H9 (cell line): ENCODE measurements around the gene CSMD2. TPM values are rescaled to one million over a fixed set of nuclear protein-coding genes. Genes with fewer than 3 reads are reported as not detected.

Experiments used
- DNase-seq: peaks from one replicate; pipeline ENCODE4 v3.0.0-alpha.2; 2017
- H2AFZ ChIP-seq: one replicate; pipeline ENCODE4 v1.6.1; 2013; ENCODE audit warnings: mild to moderate bottlenecking, low read length, control low read depth, moderate library complexity
- H2AK5ac ChIP-seq: 2 replicates; pipeline ENCODE4 v1.6.1; 2013; ENCODE audit warnings: low read length, control low read depth, mixed read lengths; ENCODE audit not compliant: insufficient read length
- H2BK120ac ChIP-seq: one replicate; pipeline ENCODE4 v1.6.1; 2013; ENCODE audit warnings: low read depth, mild to moderate bottlenecking, low read length, control low read depth, inconsistent platforms; ENCODE audit not compliant: poor library complexity, severe bottlenecking
- H2BK12ac ChIP-seq: 2 replicates; pipeline ENCODE4 v1.6.1; 2013; ENCODE audit warnings: low read length, control low read depth, mixed read lengths, low read depth; ENCODE audit not compliant: insufficient read length
- H2BK15ac ChIP-seq: 2 replicates; pipeline ENCODE4 v1.6.1; 2013; ENCODE audit warnings: low read depth, low read length, control low read depth
- H2BK20ac ChIP-seq: one replicate; pipeline ENCODE4 v1.6.1; 2013; ENCODE audit warnings: low read depth, mild to moderate bottlenecking, low read length, control low read depth, inconsistent platforms; ENCODE audit not compliant: poor library complexity, severe bottlenecking
- H2BK5ac ChIP-seq: 2 replicates; pipeline ENCODE4 v1.6.1; 2013; ENCODE audit warnings: low read length, control low read depth, mixed read lengths; ENCODE audit not compliant: insufficient read length
- H3K14ac ChIP-seq: 2 replicates; pipeline ENCODE4 v1.6.1; 2013; ENCODE audit warnings: low read length, control low read depth; ENCODE audit not compliant: insufficient read depth
- H3K18ac ChIP-seq: 2 replicates; pipeline ENCODE4 v1.6.1; 2013; ENCODE audit warnings: low read depth, mild to moderate bottlenecking, mixed read lengths, low read length, control low read depth; ENCODE audit not compliant: insufficient read length
- H3K23ac ChIP-seq: 2 replicates; pipeline ENCODE4 v1.6.1; 2013; ENCODE audit warnings: low read length, control low read depth, mixed read lengths, low read depth; ENCODE audit not compliant: insufficient read length
- H3K23me2 ChIP-seq: 2 replicates; pipeline ENCODE4 v1.6.1; 2013; ENCODE audit warnings: low read depth, mild to moderate bottlenecking, mixed read lengths, low read length, control low read depth; ENCODE audit not compliant: insufficient read length, poor library complexity, severe bottlenecking
- H3K27ac ChIP-seq: 2 replicates; pipeline ENCODE4 v1.5.1; 2013; ENCODE audit warnings: low read length, control low read depth, mixed read lengths, low read depth; ENCODE audit not compliant: insufficient read length
- H3K27me3 ChIP-seq: 2 replicates; pipeline ENCODE4 v1.6.1; 2013; ENCODE audit warnings: low read length, control low read depth, inconsistent platforms; ENCODE audit not compliant: insufficient read depth
- H3K4ac ChIP-seq: 2 replicates; pipeline ENCODE4 v1.6.1; 2013; ENCODE audit warnings: low read depth, mild to moderate bottlenecking, control low read depth, inconsistent platforms, low read length, moderate library complexity
- H3K4me1 ChIP-seq: 2 replicates; pipeline ENCODE4 v1.6.1; 2013; ENCODE audit warnings: low read length, control low read depth, inconsistent platforms; ENCODE audit not compliant: insufficient read depth
- H3K4me2 ChIP-seq: 2 replicates; pipeline ENCODE4 v1.6.1; 2013; ENCODE audit warnings: low read length, control low read depth, mixed read lengths; ENCODE audit not compliant: insufficient read length, insufficient read depth
- H3K56ac ChIP-seq: 2 replicates; pipeline ENCODE4 v1.6.1; 2013; ENCODE audit warnings: low read depth, mild to moderate bottlenecking, mixed read lengths, low read length, control low read depth; ENCODE audit not compliant: insufficient read length
- H3K79me1 ChIP-seq: 2 replicates; pipeline ENCODE4 v1.6.1; 2013; ENCODE audit warnings: low read depth, mild to moderate bottlenecking, moderate library complexity, low read length, control low read depth, inconsistent platforms; ENCODE audit not compliant: insufficient read depth, poor library complexity, severe bottlenecking
- H3K79me2 ChIP-seq: 2 replicates; pipeline ENCODE4 v1.6.1; 2013; ENCODE audit warnings: low read length, control low read depth, inconsistent platforms; ENCODE audit not compliant: insufficient read depth
- H3K9ac ChIP-seq: 2 replicates; pipeline ENCODE4 v1.6.1; 2013; ENCODE audit warnings: low read length, control low read depth, mixed read lengths; ENCODE audit not compliant: insufficient read length; ENCODE audit errors: extremely low read depth
- H3K9me3 ChIP-seq: one replicate; pipeline ENCODE4 v1.6.1; 2013; ENCODE audit warnings: low read depth, low read length, inconsistent platforms; ENCODE audit not compliant: control insufficient read depth
- H3T11ph ChIP-seq: one replicate; pipeline ENCODE4 v1.6.1; 2013; ENCODE audit warnings: mild to moderate bottlenecking, low read length, control low read depth, inconsistent platforms
- H4K20me1 ChIP-seq: one replicate; pipeline ENCODE4 v1.6.1; 2013; ENCODE audit not compliant: control insufficient read depth, insufficient read length, insufficient read depth
- H4K5ac ChIP-seq: 2 replicates; pipeline ENCODE4 v1.6.1; 2013; ENCODE audit warnings: low read depth, mild to moderate bottlenecking, mixed read lengths, low read length, control low read depth; ENCODE audit not compliant: insufficient read length
- H4K8ac ChIP-seq: replicated peaks from 2 replicates; pipeline ENCODE4 v1.6.1; 2013; ENCODE audit warnings: low read length, control low read depth, mixed read lengths, low read depth; ENCODE audit not compliant: insufficient read length
- H4K91ac ChIP-seq: 2 replicates; pipeline ENCODE4 v1.6.1; 2013; ENCODE audit warnings: low read depth, mild to moderate bottlenecking, moderate library complexity, mixed read lengths, low read length, control low read depth; ENCODE audit not compliant: insufficient read length
- H3K27ac Mint-ChIP-seq, 3 experiments: 2 replicates in 2 of 3; 3 replicates in 1 of 3; pipeline ENCODE4 v1.8.0; 2020 to 2021; ENCODE audit warnings: mixed read lengths in 3 of 3, mild to moderate bottlenecking in 1 of 3, moderate library complexity in 1 of 3
- H3K27me3 Mint-ChIP-seq: 2 replicates; pipeline ENCODE4 v1.8.0; 2021; ENCODE audit warnings: low read depth, mild to moderate bottlenecking, moderate library complexity, mixed read lengths
- H3K36me3 Mint-ChIP-seq, 3 experiments: 2 replicates in 2 of 3; 3 replicates in 1 of 3; pipeline ENCODE4 v1.8.0; 2020 to 2021; ENCODE audit warnings: low read depth in 3 of 3, mixed read lengths in 3 of 3; ENCODE audit not compliant: insufficient read depth in 1 of 3
- H3K4me1 Mint-ChIP-seq, 2 experiments: 2 replicates each; pipeline ENCODE4 v1.8.0; 2020; ENCODE audit warnings: mixed read lengths in 2 of 2
- H3K4me3 Mint-ChIP-seq, 2 experiments: 2 replicates in 1 of 2; 3 replicates in 1 of 2; pipeline ENCODE4 v1.8.0; 2020 to 2021; ENCODE audit warnings: mild to moderate bottlenecking in 2 of 2, mixed read lengths in 2 of 2, moderate library complexity in 1 of 2
- H3K9me3 Mint-ChIP-seq, 2 experiments: 2 replicates in 1 of 2; 3 replicates in 1 of 2; pipeline ENCODE4 v1.8.0; 2020; ENCODE audit warnings: mild to moderate bottlenecking in 2 of 2, mixed read lengths in 2 of 2, moderate library complexity in 1 of 2
- WGBS: extraction: QIAGEN DNeasy Blood & Tissue Kit; methylation state at CpG from one replicate; pipeline ENCODE4 v1.1.7; 2013; ENCODE audit warnings: missing lambda C conversion rate, low lambda C conversion rate, mixed read lengths; ENCODE audit not compliant: insufficient read length; ENCODE audit errors: extremely low coverage; 5-methylcytosine and 5-hydroxymethylcytosine counted together
- total RNA-seq: library from RNA; stranded (reverse); gene quantifications from 2 replicates; pipeline ENCODE4 v1.2.1, GENCODE V29; 2021
- TF ChIP-seq, protein P1 (sequence below): fragments of 200-600 bp; sonication (generic); conservative IDR thresholded peaks from 3 replicates; pipeline ENCODE4 v1.8.0; 2021; ENCODE audit warnings: antibody characterized with exemption, mild to moderate bottlenecking

The CSMD2 gene
- total RNA-seq, 1 experiment from 2014 or later, result 6.4 TPM

DNA sequence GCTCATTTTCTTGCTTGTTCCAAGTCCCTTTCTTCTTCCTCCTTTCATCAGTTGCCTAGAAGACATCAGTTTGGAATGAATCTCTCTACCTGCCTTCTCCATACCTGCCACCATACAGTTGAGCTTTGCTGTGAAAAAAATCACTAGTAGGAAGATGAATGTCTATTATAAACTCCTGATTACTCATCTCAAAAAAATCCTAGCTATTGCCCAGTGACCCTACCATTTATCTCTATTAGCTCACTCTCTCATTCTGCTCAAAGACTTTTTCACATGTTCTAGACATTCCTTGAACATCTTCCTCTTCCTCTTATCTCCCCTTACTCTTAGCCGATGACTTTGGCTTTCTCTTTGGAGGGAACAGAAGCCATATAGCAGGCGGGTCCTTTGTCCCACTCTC lies 350.9 kb downstream of the CSMD2 start:
- Histone ChIP-seq H4K8ac (no peak overlapping the region), H3K18ac (no peak overlapping the region), H2AK5ac (no peak overlapping the region), H3K23ac (no peak overlapping the region), H3K56ac (no peak overlapping the region), H3K14ac (no peak overlapping the region), H3K79me1 (no peaks in the 10 kb centered on the region), H3K23me2 (no peaks in the 10 kb centered on the region), H2BK5ac (no peak overlapping the region), H3K27me3 (no peaks in the 10 kb centered on the region), H2AFZ (no peak overlapping the region), H3K4me1 (no peaks in the 10 kb centered on the region), H2BK12ac (no peak overlapping the region), H3K4me2 (no peak overlapping the region), H4K20me1 (no peaks in the 10 kb centered on the region), H2BK20ac (no peak overlapping the region), H3K9me3 (no peaks in the 10 kb centered on the region), H4K91ac (no peak overlapping the region), H3K79me2 (no peaks in the 10 kb centered on the region), H4K5ac (no peak overlapping the region), H3K4ac (no peak overlapping the region), H2BK120ac (no peak overlapping the region), H3T11ph (no peak overlapping the region), H3K27ac (no peak overlapping the region), H3K9ac (no peak overlapping the region), H2BK15ac (no peak overlapping the region)
- Mint-ChIP-seq H3K4me3 (no peak overlapping the region), H3K36me3 (peaks cover 0 to 23% (median 2%) of the 10 kb centered on the region in 3 experiments; a peak in 4 of 7 replicates), H3K27ac (no peak overlapping the region), H3K27me3 (no peaks in the 10 kb centered on the region; the same call in 1 of the 2 replicates), H3K9me3 (peaks cover 0 to 2% of the 10 kb centered on the region in 2 experiments; a peak in 1 of 5 replicates), H3K4me1 (peaks cover 0 to 2% of the 10 kb centered on the region in 2 experiments; a peak in 1 of 4 replicates)
- TF ChIP-seq, protein P1, sequence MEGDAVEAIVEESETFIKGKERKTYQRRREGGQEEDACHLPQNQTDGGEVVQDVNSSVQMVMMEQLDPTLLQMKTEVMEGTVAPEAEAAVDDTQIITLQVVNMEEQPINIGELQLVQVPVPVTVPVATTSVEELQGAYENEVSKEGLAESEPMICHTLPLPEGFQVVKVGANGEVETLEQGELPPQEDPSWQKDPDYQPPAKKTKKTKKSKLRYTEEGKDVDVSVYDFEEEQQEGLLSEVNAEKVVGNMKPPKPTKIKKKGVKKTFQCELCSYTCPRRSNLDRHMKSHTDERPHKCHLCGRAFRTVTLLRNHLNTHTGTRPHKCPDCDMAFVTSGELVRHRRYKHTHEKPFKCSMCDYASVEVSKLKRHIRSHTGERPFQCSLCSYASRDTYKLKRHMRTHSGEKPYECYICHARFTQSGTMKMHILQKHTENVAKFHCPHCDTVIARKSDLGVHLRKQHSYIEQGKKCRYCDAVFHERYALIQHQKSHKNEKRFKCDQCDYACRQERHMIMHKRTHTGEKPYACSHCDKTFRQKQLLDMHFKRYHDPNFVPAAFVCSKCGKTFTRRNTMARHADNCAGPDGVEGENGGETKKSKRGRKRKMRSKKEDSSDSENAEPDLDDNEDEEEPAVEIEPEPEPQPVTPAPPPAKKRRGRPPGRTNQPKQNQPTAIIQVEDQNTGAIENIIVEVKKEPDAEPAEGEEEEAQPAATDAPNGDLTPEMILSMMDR, result no peak
- WGBS, result no CpG with 5 or more reads among the region's 2 CpGs
- DNase-seq, result no peak
